H9 (cell line): Measurements from ENCODE around the gene KCNV2. TPM values are rescaled to one million over a fixed set of nuclear protein-coding genes. Genes with fewer than 3 reads are reported as not detected.
A peak's percentile ranks its signal among the peaks of the same experiment; 100 is the strongest.

Experiments used
- DNase-seq: peaks from one replicate; pipeline ENCODE4 v3.0.0-alpha.2; 2017
- H2AFZ ChIP-seq: one replicate; pipeline ENCODE4 v1.6.1; 2013; ENCODE audit warnings: mild to moderate bottlenecking, low read length, control low read depth, moderate library complexity
- H2AK5ac ChIP-seq: 2 replicates; pipeline ENCODE4 v1.6.1; 2013; ENCODE audit warnings: low read length, control low read depth, mixed read lengths; ENCODE audit not compliant: insufficient read length
- H2BK120ac ChIP-seq: one replicate; pipeline ENCODE4 v1.6.1; 2013; ENCODE audit warnings: low read depth, mild to moderate bottlenecking, low read length, control low read depth, inconsistent platforms; ENCODE audit not compliant: poor library complexity, severe bottlenecking
- H2BK12ac ChIP-seq: 2 replicates; pipeline ENCODE4 v1.6.1; 2013; ENCODE audit warnings: low read length, control low read depth, mixed read lengths, low read depth; ENCODE audit not compliant: insufficient read length
- H2BK15ac ChIP-seq: 2 replicates; pipeline ENCODE4 v1.6.1; 2013; ENCODE audit warnings: low read depth, low read length, control low read depth
- H2BK20ac ChIP-seq: one replicate; pipeline ENCODE4 v1.6.1; 2013; ENCODE audit warnings: low read depth, mild to moderate bottlenecking, low read length, control low read depth, inconsistent platforms; ENCODE audit not compliant: poor library complexity, severe bottlenecking
- H2BK5ac ChIP-seq: 2 replicates; pipeline ENCODE4 v1.6.1; 2013; ENCODE audit warnings: low read length, control low read depth, mixed read lengths; ENCODE audit not compliant: insufficient read length
- H3K14ac ChIP-seq: 2 replicates; pipeline ENCODE4 v1.6.1; 2013; ENCODE audit warnings: low read length, control low read depth; ENCODE audit not compliant: insufficient read depth
- H3K18ac ChIP-seq: 2 replicates; pipeline ENCODE4 v1.6.1; 2013; ENCODE audit warnings: low read depth, mild to moderate bottlenecking, mixed read lengths, low read length, control low read depth; ENCODE audit not compliant: insufficient read length
- H3K23ac ChIP-seq: 2 replicates; pipeline ENCODE4 v1.6.1; 2013; ENCODE audit warnings: low read length, control low read depth, mixed read lengths, low read depth; ENCODE audit not compliant: insufficient read length
- H3K23me2 ChIP-seq: 2 replicates; pipeline ENCODE4 v1.6.1; 2013; ENCODE audit warnings: low read depth, mild to moderate bottlenecking, mixed read lengths, low read length, control low read depth; ENCODE audit not compliant: insufficient read length, poor library complexity, severe bottlenecking
- H3K27ac ChIP-seq: 2 replicates; pipeline ENCODE4 v1.5.1; 2013; ENCODE audit warnings: low read length, control low read depth, mixed read lengths, low read depth; ENCODE audit not compliant: insufficient read length
- H3K27me3 ChIP-seq: 2 replicates; pipeline ENCODE4 v1.6.1; 2013; ENCODE audit warnings: low read length, control low read depth, inconsistent platforms; ENCODE audit not compliant: insufficient read depth
- H3K4ac ChIP-seq: 2 replicates; pipeline ENCODE4 v1.6.1; 2013; ENCODE audit warnings: low read depth, mild to moderate bottlenecking, control low read depth, inconsistent platforms, low read length, moderate library complexity
- H3K4me1 ChIP-seq: 2 replicates; pipeline ENCODE4 v1.6.1; 2013; ENCODE audit warnings: low read length, control low read depth, inconsistent platforms; ENCODE audit not compliant: insufficient read depth
- H3K4me2 ChIP-seq: 2 replicates; pipeline ENCODE4 v1.6.1; 2013; ENCODE audit warnings: low read length, control low read depth, mixed read lengths; ENCODE audit not compliant: insufficient read length, insufficient read depth
- H3K56ac ChIP-seq: 2 replicates; pipeline ENCODE4 v1.6.1; 2013; ENCODE audit warnings: low read depth, mild to moderate bottlenecking, mixed read lengths, low read length, control low read depth; ENCODE audit not compliant: insufficient read length
- H3K79me1 ChIP-seq: 2 replicates; pipeline ENCODE4 v1.6.1; 2013; ENCODE audit warnings: low read depth, mild to moderate bottlenecking, moderate library complexity, low read length, control low read depth, inconsistent platforms; ENCODE audit not compliant: insufficient read depth, poor library complexity, severe bottlenecking
- H3K79me2 ChIP-seq: 2 replicates; pipeline ENCODE4 v1.6.1; 2013; ENCODE audit warnings: low read length, control low read depth, inconsistent platforms; ENCODE audit not compliant: insufficient read depth
- H3K9ac ChIP-seq: 2 replicates; pipeline ENCODE4 v1.6.1; 2013; ENCODE audit warnings: low read length, control low read depth, mixed read lengths; ENCODE audit not compliant: insufficient read length; ENCODE audit errors: extremely low read depth
- H3K9me3 ChIP-seq: one replicate; pipeline ENCODE4 v1.6.1; 2013; ENCODE audit warnings: low read depth, low read length, inconsistent platforms; ENCODE audit not compliant: control insufficient read depth
- H3T11ph ChIP-seq: one replicate; pipeline ENCODE4 v1.6.1; 2013; ENCODE audit warnings: mild to moderate bottlenecking, low read length, control low read depth, inconsistent platforms
- H4K20me1 ChIP-seq: one replicate; pipeline ENCODE4 v1.6.1; 2013; ENCODE audit not compliant: control insufficient read depth, insufficient read length, insufficient read depth
- H4K5ac ChIP-seq: 2 replicates; pipeline ENCODE4 v1.6.1; 2013; ENCODE audit warnings: low read depth, mild to moderate bottlenecking, mixed read lengths, low read length, control low read depth; ENCODE audit not compliant: insufficient read length
- H4K8ac ChIP-seq: replicated peaks from 2 replicates; pipeline ENCODE4 v1.6.1; 2013; ENCODE audit warnings: low read length, control low read depth, mixed read lengths, low read depth; ENCODE audit not compliant: insufficient read length
- H4K91ac ChIP-seq: 2 replicates; pipeline ENCODE4 v1.6.1; 2013; ENCODE audit warnings: low read depth, mild to moderate bottlenecking, moderate library complexity, mixed read lengths, low read length, control low read depth; ENCODE audit not compliant: insufficient read length
- H3K27ac Mint-ChIP-seq, 3 experiments: 2 replicates in 2 of 3; 3 replicates in 1 of 3; pipeline ENCODE4 v1.8.0; 2020 to 2021; ENCODE audit warnings: mixed read lengths in 3 of 3, mild to moderate bottlenecking in 1 of 3, moderate library complexity in 1 of 3
- H3K27me3 Mint-ChIP-seq: 2 replicates; pipeline ENCODE4 v1.8.0; 2021; ENCODE audit warnings: low read depth, mild to moderate bottlenecking, moderate library complexity, mixed read lengths
- H3K36me3 Mint-ChIP-seq, 3 experiments: 2 replicates in 2 of 3; 3 replicates in 1 of 3; pipeline ENCODE4 v1.8.0; 2020 to 2021; ENCODE audit warnings: low read depth in 3 of 3, mixed read lengths in 3 of 3; ENCODE audit not compliant: insufficient read depth in 1 of 3
- H3K4me1 Mint-ChIP-seq, 2 experiments: 2 replicates each; pipeline ENCODE4 v1.8.0; 2020; ENCODE audit warnings: mixed read lengths in 2 of 2
- H3K4me3 Mint-ChIP-seq, 2 experiments: 2 replicates in 1 of 2; 3 replicates in 1 of 2; pipeline ENCODE4 v1.8.0; 2020 to 2021; ENCODE audit warnings: mild to moderate bottlenecking in 2 of 2, mixed read lengths in 2 of 2, moderate library complexity in 1 of 2
- H3K9me3 Mint-ChIP-seq, 2 experiments: 2 replicates in 1 of 2; 3 replicates in 1 of 2; pipeline ENCODE4 v1.8.0; 2020; ENCODE audit warnings: mild to moderate bottlenecking in 2 of 2, mixed read lengths in 2 of 2, moderate library complexity in 1 of 2
- CTCF ChIP-seq: fragments of 200-600 bp; sonication (generic); conservative IDR thresholded peaks from 3 replicates; pipeline ENCODE4 v1.8.0; 2021; ENCODE audit warnings: antibody characterized with exemption, mild to moderate bottlenecking
- WGBS: extraction: QIAGEN DNeasy Blood & Tissue Kit; methylation state at CpG from one replicate; pipeline ENCODE4 v1.1.7; 2013; ENCODE audit warnings: missing lambda C conversion rate, low lambda C conversion rate, mixed read lengths; ENCODE audit not compliant: insufficient read length; ENCODE audit errors: extremely low coverage; 5-methylcytosine and 5-hydroxymethylcytosine counted together
- total RNA-seq: library from RNA; stranded (reverse); gene quantifications from 2 replicates; pipeline ENCODE4 v1.2.1, GENCODE V29; 2021

The KCNV2 gene
- total RNA-seq, 1 experiment from 2014 or later, result not detected

- Histone ChIP-seq H2BK120ac (no peak overlapping the region), H3K9ac (no peak overlapping the region), H2BK15ac (no peak overlapping the region), H3K4me2 (no peak overlapping the region), H3K56ac (no peak overlapping the region), H3T11ph (no peak overlapping the region), H3K4ac (no peak overlapping the region), H3K9me3 (no peaks in the 10 kb centered on the region), H4K91ac (no peak overlapping the region), H2BK5ac (no peak overlapping the region), H2AK5ac (no peak overlapping the region), H4K5ac (no peak overlapping the region), H3K14ac (no peak overlapping the region), H3K18ac (no peak overlapping the region), H3K27me3 (no peaks in the 10 kb centered on the region), H4K8ac (no peak overlapping the region), H2BK20ac (no peak overlapping the region), H3K23me2 (no peaks in the 10 kb centered on the region), H2BK12ac (no peak overlapping the region), H3K79me1 (no peaks in the 10 kb centered on the region), H2AFZ (no peak overlapping the region), H3K23ac (no peak overlapping the region), H3K4me1 (peaks cover 4% of the 10 kb centered on the region; the same call in 1 of the 2 replicates), H3K27ac (no peak overlapping the region), H4K20me1 (no peaks in the 10 kb centered on the region), H3K79me2 (no peaks in the 10 kb centered on the region; the same call in 1 of the 2 replicates)
- H3K4me3 Mint-ChIP-seq, result peak overlapping the region; percentile 40 to 60; a peak in 2 of 5 replicates
- H3K4me1 Mint-ChIP-seq, result peaks cover 41 to 48% of the 10 kb centered on the region in 2 experiments
- H3K27me3 Mint-ChIP-seq, result no peaks in the 10 kb centered on the region
- no peaks in the 10 kb centered on the region; a peak in 1 of 5 replicates for H3K9me3 Mint-ChIP-seq
- DNase-seq, result no peak
- WGBS, result no CpG with 5 or more reads among the region's 6 CpGs
- H3K27ac Mint-ChIP-seq, result peak overlapping the region in 2 of 3 experiments; percentile 95 to 98; a peak in 4 of 7 replicates
- TF ChIP-seq CTCF, result no peak
- H3K36me3 Mint-ChIP-seq, result 0 out of 7 replicates have a peak, but pooled peaks cover 0 to 5% (median 0%) of the 10 kb centered on the region in 3 experiments
Measured at GRCh38 chr9:2700398-2700797, 16.9 kb upstream of the KCNV2 start.
